Measurements from ENCODE around the gene HHATL. TPM values are rescaled to one million over a fixed set of nuclear protein-coding genes. Genes with fewer than 3 reads are reported as not detected.

Gene HHATL
- polyA plus RNA-seq, 1 experiment = not detected

- Histone ChIP-seq H3K27ac (ENCODE audit: low read depth, low read length) (peak overlapping the region; percentile 82), H3K4me3 (ENCODE audit: low read depth, low read length) (peak overlapping the region; percentile 64), H3K9me3 (ENCODE audit: control insufficient read depth, insufficient read depth, low read length) (no peaks in the 10 kb centered on the region; the same call in 1 of the 2 replicates), H3K27me3 (ENCODE audit: control insufficient read depth, insufficient read depth, low read length) (no peaks in the 10 kb centered on the region)
- no peak for TF ChIP-seq CTCF (IDR thresholded peaks at IDR 0.05; ENCODE audit: low read depth, low read length)
- DNase-seq (ENCODE audit: low read depth, low spot score) = peak; percentile 34
- ChIA-PET POLR2A (interaction anchor here (1.9 kb wide), 1 partner anchor 52 kb away, joined by 7 read pairs; the partner anchor contains the start of gene NKTR), CTCF (interaction anchor here (0.5 to 2.4 kb wide), 3 partner anchors 26 to 173 kb away, joined by 5 to 11 read pairs (median 7); no protein-coding TSS in a partner anchor)
Measured at GRCh38 chr3:42652611-42653302, 49.8 kb downstream of the HHATL start.

GRCh38 chr3:42652251-42652610, 50.4 kb downstream of the HHATL start:
- no peak for DNase-seq (ENCODE audit: low read depth, low spot score)
- Histone ChIP-seq H3K27me3 (ENCODE audit: control insufficient read depth, insufficient read depth, low read length) (no peaks in the 10 kb centered on the region), H3K27ac (ENCODE audit: low read depth, low read length) (peak overlapping the region; percentile 82), H3K4me3 (ENCODE audit: low read depth, low read length) (peak overlapping the region; percentile 64), H3K9me3 (ENCODE audit: control insufficient read depth, insufficient read depth, low read length) (no peaks in the 10 kb centered on the region; the same call in 1 of the 2 replicates)
- POLR2A ChIA-PET = interaction anchor here (1.9 kb wide), 1 partner anchor 51 kb away, joined by 7 read pairs; the partner anchor contains the start of gene NKTR
- CTCF ChIA-PET = interaction anchor here (0.5 to 2.4 kb wide), 4 partner anchors 26 to 179 kb away, joined by 4 to 11 read pairs (median 6); no protein-coding TSS in a partner anchor
- no peak for TF ChIP-seq CTCF (IDR thresholded peaks at IDR 0.05; ENCODE audit: low read depth, low read length)

- TF ChIP-seq CTCF (IDR thresholded peaks at IDR 0.05; ENCODE audit: low read depth, low read length) = no peak
- ChIA-PET POLR2A (interaction anchor here (0.5 to 1.9 kb wide), 3 partner anchors 50 to 128 kb away, joined by 3 to 7 read pairs (median 4); partner anchors contain the start of gene NKTR), CTCF (interaction anchor here (1.1 to 2.4 kb wide), 3 partner anchors 17 to 180 kb away, joined by 3 to 11 read pairs (median 4); no protein-coding TSS in a partner anchor)
- Histone ChIP-seq H3K27ac (ENCODE audit: low read depth, low read length) (peak overlapping the region; percentile 82), H3K4me3 (ENCODE audit: low read depth, low read length) (peak overlapping the region; percentile 64; the same call in 1 of the 2 replicates), H3K27me3 (ENCODE audit: control insufficient read depth, insufficient read depth, low read length) (no peaks in the 10 kb centered on the region), H3K9me3 (ENCODE audit: control insufficient read depth, insufficient read depth, low read length) (no peaks in the 10 kb centered on the region; the same call in 1 of the 2 replicates)
- no peak for DNase-seq (ENCODE audit: low read depth, low spot score)
Measured at GRCh38 chr3:42651248-42652091, 51.1 kb downstream of the HHATL start.

- ChIA-PET POLR2A (no interaction called here), CTCF (no interaction called here)
- DNase-seq (ENCODE audit: low read depth, low spot score) = no peak
- H3K27me3 ChIP-seq (ENCODE audit: control insufficient read depth, insufficient read depth, low read length) = no peaks in the 10 kb centered on the region
- H3K27ac ChIP-seq (ENCODE audit: low read depth, low read length) = no peak overlapping the region
- no peak overlapping the region for H3K4me3 ChIP-seq (ENCODE audit: low read depth, low read length)
- TF ChIP-seq CTCF (IDR thresholded peaks at IDR 0.05; ENCODE audit: low read depth, low read length) = no peak
- no peaks in the 10 kb centered on the region; the same call in 1 of the 2 replicates for H3K9me3 ChIP-seq (ENCODE audit: control insufficient read depth, insufficient read depth, low read length)
Measured at GRCh38 chr3:42649783-42650182, 52.8 kb downstream of the HHATL start.

Data from AG04450 (cell line).